ENCODE results near the gene OR6N1. TPM values are rescaled to one million over a fixed set of nuclear protein-coding genes. Genes with fewer than 3 reads are reported as not detected.

Gene OR6N1
- total and polyA plus RNA-seq, 2 experiments from 2014 or later: not detected

- Histone ChIP-seq H3K27me3 (replicated peaks; ENCODE audit: insufficient read depth) (no peaks in the 10 kb centered on the region), H3K79me2 (ENCODE audit: insufficient read depth) (no peaks in the 10 kb centered on the region), H3K9me2 (ENCODE audit: insufficient read depth) (no peaks in the 10 kb centered on the region), H3K36me3 (ENCODE audit: low read depth) (no peaks in the 10 kb centered on the region), H3K27ac (no peak overlapping the region), H3K9me3 (ENCODE audit: low read depth) (no peaks in the 10 kb centered on the region), H3F3A (ENCODE audit: insufficient read depth) (no peaks in the 10 kb centered on the region), H3K4me1 (ENCODE audit: insufficient read depth) (no peaks in the 10 kb centered on the region), H3K4me3 (no peak overlapping the region), H4K20me1 (ENCODE audit: insufficient read depth) (no peaks in the 10 kb centered on the region), H3K4me2 (ENCODE audit: unreplicated experiment) (no peak overlapping the region), H2AFZ (no peak overlapping the region), H3K9ac (no peak overlapping the region)
- DNase-seq: no peak
- WGBS, 2 experiments (ENCODE audit: low coverage in 1 of 2, low lambda C conversion rate in 2 of 2, missing lambda C conversion rate in 2 of 2): 45 to 48% methylated on average over 1 of the region's 1 CpG
- in situ Hi-C loops (cut with MboI): no loop called here
- no peak for TF ChIP-seq EZH2phosphoT487 (IDR thresholded peaks at IDR 0.05; ENCODE audit: insufficient read depth, low read depth)
- TF ChIP-seq EZH2 (IDR thresholded peaks at IDR 0.05; ENCODE audit: insufficient read depth, poor library complexity, severe bottlenecking): no peak
Measured at GRCh38 chr1:158801396-158801795, 29.4 kb upstream of the OR6N1 start.

- no peaks in the 10 kb centered on the region for H3F3A ChIP-seq (ENCODE audit: insufficient read depth)
- no peaks in the 10 kb centered on the region for H3K4me1 ChIP-seq (ENCODE audit: insufficient read depth)
- no peaks in the 10 kb centered on the region for H4K20me1 ChIP-seq (ENCODE audit: insufficient read depth)
- no peak overlapping the region for H3K4me2 ChIP-seq (ENCODE audit: unreplicated experiment)
- TF ChIP-seq EZH2phosphoT487 (IDR thresholded peaks at IDR 0.05; ENCODE audit: insufficient read depth, low read depth): no peak
- no peak for TF ChIP-seq EZH2 (IDR thresholded peaks at IDR 0.05; ENCODE audit: insufficient read depth, poor library complexity, severe bottlenecking)
- 21 to 33% methylated on average over 2 of the region's 2 CpGs for WGBS, 2 experiments (ENCODE audit: low coverage in 1 of 2, low lambda C conversion rate in 2 of 2, missing lambda C conversion rate in 2 of 2)
- H3K9me3 ChIP-seq (ENCODE audit: low read depth): no peaks in the 10 kb centered on the region
- in situ Hi-C loops (cut with MboI): no loop called here
- H3K79me2 ChIP-seq (ENCODE audit: insufficient read depth): no peaks in the 10 kb centered on the region
- H3K27ac ChIP-seq: no peak overlapping the region
- H3K9ac ChIP-seq: no peak overlapping the region
- H3K36me3 ChIP-seq (ENCODE audit: low read depth): no peaks in the 10 kb centered on the region
- H3K9me2 ChIP-seq (ENCODE audit: insufficient read depth): no peaks in the 10 kb centered on the region
- DNase-seq: no peak
- H3K4me3 ChIP-seq: no peak overlapping the region
- H2AFZ ChIP-seq: no peak overlapping the region
- H3K27me3 ChIP-seq (replicated peaks; ENCODE audit: insufficient read depth): no peaks in the 10 kb centered on the region
Measured at GRCh38 chr1:158800526-158800925, 28.5 kb upstream of the OR6N1 start.

GRCh38 chr1:158799689-158800088, 27.7 kb upstream of the OR6N1 start:
- WGBS, 2 experiments (ENCODE audit: low coverage in 1 of 2, low lambda C conversion rate in 2 of 2, missing lambda C conversion rate in 2 of 2): 24 to 28% methylated on average over 4 of the region's 4 CpGs

GRCh38 chr1:158798531-158798930, 26.5 kb upstream of the OR6N1 start:
- Histone ChIP-seq H3K4me3 (no peak overlapping the region), H3F3A (ENCODE audit: insufficient read depth) (no peaks in the 10 kb centered on the region), H2AFZ (no peak overlapping the region), H3K9ac (no peak overlapping the region), H3K9me2 (ENCODE audit: insufficient read depth) (no peaks in the 10 kb centered on the region), H3K4me1 (ENCODE audit: insufficient read depth) (no peaks in the 10 kb centered on the region), H4K20me1 (ENCODE audit: insufficient read depth) (no peaks in the 10 kb centered on the region), H3K27ac (no peak overlapping the region), H3K27me3 (replicated peaks; ENCODE audit: insufficient read depth) (no peaks in the 10 kb centered on the region), H3K36me3 (ENCODE audit: low read depth) (no peaks in the 10 kb centered on the region), H3K79me2 (ENCODE audit: insufficient read depth) (no peaks in the 10 kb centered on the region), H3K4me2 (ENCODE audit: unreplicated experiment) (no peak overlapping the region), H3K9me3 (ENCODE audit: low read depth) (no peaks in the 10 kb centered on the region)
- whole genome bisulfite sequencing, 2 experiments (ENCODE audit: low coverage in 1 of 2, low lambda C conversion rate in 2 of 2, missing lambda C conversion rate in 2 of 2): 11 to 18% methylated on average over 3 of the region's 3 CpGs
- in situ Hi-C loops (cut with MboI): no loop called here
- TF ChIP-seq EZH2 (IDR thresholded peaks at IDR 0.05; ENCODE audit: insufficient read depth, poor library complexity, severe bottlenecking) (no peak), EZH2phosphoT487 (IDR thresholded peaks at IDR 0.05; ENCODE audit: insufficient read depth, low read depth) (no peak)
- peak; percentile 10 for DNase-seq

More at GRCh38 chr1:158799689-158800088, 27.7 kb upstream of the OR6N1 start:
- Histone ChIP-seq H3F3A (ENCODE audit: insufficient read depth) (no peaks in the 10 kb centered on the region), H3K9me2 (ENCODE audit: insufficient read depth) (no peaks in the 10 kb centered on the region), H3K27ac (no peak overlapping the region), H3K9ac (no peak overlapping the region), H3K36me3 (ENCODE audit: low read depth) (no peaks in the 10 kb centered on the region), H3K9me3 (ENCODE audit: low read depth) (no peaks in the 10 kb centered on the region), H2AFZ (no peak overlapping the region), H4K20me1 (ENCODE audit: insufficient read depth) (no peaks in the 10 kb centered on the region), H3K79me2 (ENCODE audit: insufficient read depth) (no peaks in the 10 kb centered on the region), H3K4me1 (ENCODE audit: insufficient read depth) (no peaks in the 10 kb centered on the region), H3K4me3 (no peak overlapping the region), H3K4me2 (ENCODE audit: unreplicated experiment) (no peak overlapping the region), H3K27me3 (replicated peaks; ENCODE audit: insufficient read depth) (no peaks in the 10 kb centered on the region)
- TF ChIP-seq EZH2 (IDR thresholded peaks at IDR 0.05; ENCODE audit: insufficient read depth, poor library complexity, severe bottlenecking): no peak
- no peak for TF ChIP-seq EZH2phosphoT487 (IDR thresholded peaks at IDR 0.05; ENCODE audit: insufficient read depth, low read depth)
- in situ Hi-C loops (cut with MboI): no loop called here
- no peak for DNase-seq

- TF ChIP-seq EZH2 (IDR thresholded peaks at IDR 0.05; ENCODE audit: insufficient read depth, poor library complexity, severe bottlenecking) (no peak), EZH2phosphoT487 (IDR thresholded peaks at IDR 0.05; ENCODE audit: insufficient read depth, low read depth) (no peak)
- no peaks in the 10 kb centered on the region for H3K27me3 ChIP-seq (replicated peaks; ENCODE audit: insufficient read depth)
- no peaks in the 10 kb centered on the region for H3K9me2 ChIP-seq (ENCODE audit: insufficient read depth)
- no peaks in the 10 kb centered on the region for H3K9me3 ChIP-seq (ENCODE audit: low read depth)
- no peak for DNase-seq
- H3K27ac ChIP-seq: no peak overlapping the region
- no peaks in the 10 kb centered on the region for H3K4me1 ChIP-seq (ENCODE audit: insufficient read depth)
- in situ Hi-C loops (cut with MboI): no loop called here
- no peak overlapping the region for H3K4me3 ChIP-seq
- 20% methylated on average over 6 of the region's 6 CpGs for WGBS, 2 experiments (ENCODE audit: low coverage in 1 of 2, low lambda C conversion rate in 2 of 2, missing lambda C conversion rate in 2 of 2)
- no peak overlapping the region for H3K4me2 ChIP-seq (ENCODE audit: unreplicated experiment)
- no peak overlapping the region for H2AFZ ChIP-seq
- no peaks in the 10 kb centered on the region for H4K20me1 ChIP-seq (ENCODE audit: insufficient read depth)
- H3F3A ChIP-seq (ENCODE audit: insufficient read depth): no peaks in the 10 kb centered on the region
- no peaks in the 10 kb centered on the region for H3K79me2 ChIP-seq (ENCODE audit: insufficient read depth)
- H3K9ac ChIP-seq: no peak overlapping the region
- H3K36me3 ChIP-seq (ENCODE audit: low read depth): no peaks in the 10 kb centered on the region
Measured at GRCh38 chr1:158794247-158794646, 22.3 kb upstream of the OR6N1 start.
